Fibroblast of villous mesenchyme (primary cell): ENCODE results near the gene DTX3L. TPM values are rescaled to one million over a fixed set of nuclear protein-coding genes. Genes with fewer than 3 reads are reported as not detected.
A peak's percentile ranks its signal among the peaks of the same experiment; 100 is the strongest.

ENCODE experiments used
- DNase-seq: peaks from one replicate; pipeline ENCODE4 v3.0.0-alpha.2; 2010; ENCODE audit warnings: low read depth
- H3K4me3 ChIP-seq: 2 replicates; pipeline ENCODE4 v1.5.1; 2011; ENCODE audit warnings: low read depth, mild to moderate bottlenecking, low read length
- total RNA-seq: library from RNA; depleted of rRNA; stranded (reverse); fragments of >200 nt; gene quantifications from 2 replicates; pipeline ENCODE4 v1.2.3, GENCODE V29; 2012
- TF ChIP-seq, protein P1 (sequence below): IDR thresholded peaks from 2 replicates; pipeline ENCODE4 v1.5.1; 2012; ENCODE audit warnings: low read depth, mild to moderate bottlenecking, low read length; ENCODE audit not compliant: insufficient read depth

The DTX3L gene
- total RNA-seq, 1 donor: 36.7 TPM

DNA sequence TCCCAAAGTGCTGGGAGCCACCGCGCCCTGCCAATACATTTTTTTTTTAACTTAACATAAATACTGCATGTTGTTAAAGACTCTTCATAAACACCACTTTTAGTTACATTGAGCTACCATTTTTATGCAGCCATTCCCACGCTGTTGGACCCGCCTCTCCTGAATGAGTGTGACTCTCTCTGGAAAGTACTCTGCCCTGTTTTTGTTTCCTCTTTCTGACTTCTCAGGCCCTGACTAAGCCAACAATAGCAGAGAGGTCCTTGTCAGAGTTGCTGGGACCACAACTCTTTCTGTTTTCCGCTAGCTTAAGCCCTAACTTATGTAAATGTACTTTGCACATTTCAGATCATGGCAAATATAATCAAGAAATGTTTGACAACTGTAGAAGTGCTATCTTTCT is 48.6 kb downstream of the DTX3L start:
- TF ChIP-seq, protein P1, sequence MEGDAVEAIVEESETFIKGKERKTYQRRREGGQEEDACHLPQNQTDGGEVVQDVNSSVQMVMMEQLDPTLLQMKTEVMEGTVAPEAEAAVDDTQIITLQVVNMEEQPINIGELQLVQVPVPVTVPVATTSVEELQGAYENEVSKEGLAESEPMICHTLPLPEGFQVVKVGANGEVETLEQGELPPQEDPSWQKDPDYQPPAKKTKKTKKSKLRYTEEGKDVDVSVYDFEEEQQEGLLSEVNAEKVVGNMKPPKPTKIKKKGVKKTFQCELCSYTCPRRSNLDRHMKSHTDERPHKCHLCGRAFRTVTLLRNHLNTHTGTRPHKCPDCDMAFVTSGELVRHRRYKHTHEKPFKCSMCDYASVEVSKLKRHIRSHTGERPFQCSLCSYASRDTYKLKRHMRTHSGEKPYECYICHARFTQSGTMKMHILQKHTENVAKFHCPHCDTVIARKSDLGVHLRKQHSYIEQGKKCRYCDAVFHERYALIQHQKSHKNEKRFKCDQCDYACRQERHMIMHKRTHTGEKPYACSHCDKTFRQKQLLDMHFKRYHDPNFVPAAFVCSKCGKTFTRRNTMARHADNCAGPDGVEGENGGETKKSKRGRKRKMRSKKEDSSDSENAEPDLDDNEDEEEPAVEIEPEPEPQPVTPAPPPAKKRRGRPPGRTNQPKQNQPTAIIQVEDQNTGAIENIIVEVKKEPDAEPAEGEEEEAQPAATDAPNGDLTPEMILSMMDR: no peak
- no peak overlapping the region for H3K4me3 ChIP-seq
- DNase-seq: no peak

DNA sequence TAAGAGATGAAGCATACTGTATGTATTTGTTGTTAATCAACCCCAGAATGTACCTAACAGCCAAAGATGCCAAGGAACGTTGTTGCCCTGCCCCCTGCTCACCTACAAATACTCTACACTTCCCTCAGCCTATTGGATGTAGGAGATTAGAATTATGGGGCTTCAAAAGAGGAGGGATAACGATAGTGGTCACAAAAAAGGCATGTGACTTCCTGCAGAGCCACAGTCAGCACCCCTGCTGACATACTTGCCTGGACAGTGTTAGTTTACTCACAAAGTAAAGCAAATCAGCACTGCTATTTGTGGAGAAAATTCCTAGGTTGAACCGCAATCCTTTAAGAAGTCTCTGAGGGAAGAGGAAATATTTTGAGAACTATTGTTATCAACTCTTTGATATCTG is 51.2 kb downstream of the DTX3L start:
- TF ChIP-seq, protein P1: no peak
- no peak overlapping the region for H3K4me3 ChIP-seq
- peak; percentile 13 for DNase-seq

DNA sequence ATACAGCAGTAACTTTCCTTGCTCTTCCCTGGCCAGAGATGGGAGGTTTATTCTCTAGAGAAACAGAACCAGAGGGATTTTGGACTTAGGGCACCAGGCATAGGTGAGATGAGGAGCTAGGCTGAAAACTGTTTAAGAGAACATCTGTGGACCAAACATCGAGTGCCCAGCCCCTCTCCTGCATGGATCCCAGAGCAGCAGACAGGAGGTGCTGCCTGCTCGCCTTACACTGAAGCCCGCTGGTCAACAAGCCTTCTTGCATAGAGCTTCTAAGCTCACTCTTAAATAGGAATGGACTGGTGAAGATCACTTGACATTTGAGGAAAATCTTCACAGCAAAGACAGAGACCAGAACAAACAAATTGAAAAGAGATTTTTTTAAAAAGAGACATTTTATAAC is 54.5 kb downstream of the DTX3L start:
- DNase-seq: no peak
- no peak overlapping the region for H3K4me3 ChIP-seq
- TF ChIP-seq, protein P1: peak; percentile 7

DNA sequence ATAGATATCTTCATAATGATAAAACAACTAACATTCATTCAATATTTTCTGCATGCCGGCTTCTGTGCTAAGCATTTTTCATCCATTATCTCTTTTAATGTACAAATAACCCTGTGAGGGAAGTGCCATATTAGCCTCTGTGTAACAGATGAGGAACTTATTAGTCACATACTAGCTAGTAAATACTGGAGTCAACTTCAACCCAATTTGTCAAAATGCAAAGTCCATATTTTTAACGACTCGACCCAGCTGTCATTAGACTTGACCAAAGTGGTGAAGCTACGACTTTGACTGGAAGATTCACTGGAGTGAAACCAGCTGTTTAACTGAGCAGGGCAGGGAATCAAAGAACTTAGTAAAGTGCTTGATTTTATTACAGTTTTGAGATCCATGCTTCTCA is 54.9 kb downstream of the DTX3L start:
- no peak for DNase-seq
- TF ChIP-seq, protein P1: no peak
- H3K4me3 ChIP-seq: no peak overlapping the region

DNA sequence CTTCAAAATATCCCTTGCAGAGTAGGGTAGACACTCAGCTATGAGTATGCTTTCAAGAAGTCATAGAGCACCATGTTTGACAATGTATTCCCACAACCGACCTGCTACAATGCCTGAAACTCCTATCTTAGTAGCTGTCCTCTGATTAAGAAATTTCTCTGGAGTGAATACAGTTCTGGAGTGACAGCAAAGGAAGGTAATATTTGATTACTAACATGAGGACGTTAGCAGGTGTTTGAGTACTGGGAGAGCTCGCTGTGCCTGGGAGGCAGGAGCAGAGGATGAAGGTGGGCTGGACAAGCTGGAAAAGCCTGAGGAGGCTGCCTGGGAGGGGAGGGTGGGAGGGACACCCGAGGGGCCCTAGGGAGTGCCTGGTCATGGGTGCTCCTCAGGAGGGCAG is 56.3 kb downstream of the DTX3L start:
- no peak overlapping the region for H3K4me3 ChIP-seq
- TF ChIP-seq, protein P1: no peak
- no peak for DNase-seq

DNA sequence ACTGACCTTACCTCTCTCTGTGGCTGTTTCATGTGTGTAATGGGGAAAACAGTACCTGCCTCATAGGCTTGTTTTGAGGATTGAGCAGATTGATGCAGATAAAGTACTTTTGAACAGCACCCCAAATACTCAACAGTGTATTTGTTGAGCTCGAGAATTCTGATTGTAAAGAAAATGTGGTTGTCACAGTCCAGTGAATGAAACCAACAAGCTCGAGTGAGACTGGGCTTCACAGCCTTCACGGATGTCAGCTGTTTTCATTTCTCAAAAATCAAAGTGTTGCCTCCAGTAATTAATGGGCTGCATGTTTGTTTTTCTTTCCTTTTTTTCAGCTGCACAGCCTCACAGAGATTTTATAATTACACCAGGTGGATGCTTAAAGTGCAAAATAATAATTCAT is 57.0 kb downstream of the DTX3L start:
- TF ChIP-seq, protein P1: no peak

DNA sequence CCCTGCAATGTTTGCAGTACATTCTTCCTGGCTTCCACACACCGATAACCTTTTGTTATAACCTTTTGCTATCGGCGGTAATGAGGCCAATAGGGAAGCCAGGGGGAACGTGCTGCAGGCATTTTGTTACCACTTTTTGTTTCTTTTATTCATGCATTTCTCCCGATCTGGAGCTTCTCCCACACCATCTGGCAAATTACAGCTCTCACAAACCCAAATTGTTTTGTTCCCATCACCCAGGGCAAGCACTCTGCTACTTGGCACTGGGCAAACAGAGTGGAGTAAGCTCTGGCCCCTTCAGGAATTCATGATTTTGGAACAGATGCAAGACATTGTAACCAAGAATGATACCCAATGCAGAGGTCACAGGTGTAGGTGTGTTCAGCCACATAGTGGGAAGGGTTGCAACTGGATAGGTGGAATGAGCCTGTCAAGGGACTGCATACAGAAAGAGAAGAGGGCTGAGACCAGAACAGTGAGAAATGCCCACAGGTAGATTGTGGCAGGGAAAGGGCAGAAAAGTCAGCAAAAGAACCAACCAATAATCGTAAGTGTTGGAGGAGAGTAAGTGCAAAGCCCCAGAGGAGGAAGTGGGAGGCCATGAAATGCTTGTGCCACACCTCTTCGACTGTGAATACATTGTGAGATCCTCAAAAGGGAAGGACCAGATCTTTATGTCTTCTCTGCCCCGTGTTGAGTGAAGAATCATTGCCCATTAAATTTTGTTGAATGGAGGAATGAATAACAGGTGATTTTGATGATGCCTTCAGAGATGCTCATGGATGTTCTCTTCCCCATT is 59.1 kb downstream of the DTX3L start:
- no peak for DNase-seq
- TF ChIP-seq, protein P1: no peak

More for the DNA sequence above, 57.0 kb downstream of the DTX3L start:
- no peak overlapping the region for H3K4me3 ChIP-seq
- DNase-seq: no peak

More for the DNA sequence above, 59.1 kb downstream of the DTX3L start:
- H3K4me3 ChIP-seq: no peak overlapping the region
